Fibroblast of pulmonary artery (primary cell): ENCODE data around the gene CTU2.
A peak's percentile ranks its signal among the peaks of the same experiment; 100 is the strongest.

Experiments
- DNase-seq: peaks from one replicate; pipeline ENCODE4 v3.0.0-alpha.2; 2010; ENCODE audit warnings: low read depth
- H3K4me3 ChIP-seq: replicated peaks from 2 replicates; pipeline ENCODE4 v1.5.1; 2011; ENCODE audit warnings: low read depth, mild to moderate bottlenecking, control low read depth, low read length, moderate library complexity
- CTCF ChIP-seq: IDR thresholded peaks from 2 replicates; pipeline ENCODE4 v1.5.1; 2011; ENCODE audit warnings: mild to moderate bottlenecking, control low read depth, low read length, inconsistent platforms; ENCODE audit errors: missing control alignments

Gene CTU2

DNA sequence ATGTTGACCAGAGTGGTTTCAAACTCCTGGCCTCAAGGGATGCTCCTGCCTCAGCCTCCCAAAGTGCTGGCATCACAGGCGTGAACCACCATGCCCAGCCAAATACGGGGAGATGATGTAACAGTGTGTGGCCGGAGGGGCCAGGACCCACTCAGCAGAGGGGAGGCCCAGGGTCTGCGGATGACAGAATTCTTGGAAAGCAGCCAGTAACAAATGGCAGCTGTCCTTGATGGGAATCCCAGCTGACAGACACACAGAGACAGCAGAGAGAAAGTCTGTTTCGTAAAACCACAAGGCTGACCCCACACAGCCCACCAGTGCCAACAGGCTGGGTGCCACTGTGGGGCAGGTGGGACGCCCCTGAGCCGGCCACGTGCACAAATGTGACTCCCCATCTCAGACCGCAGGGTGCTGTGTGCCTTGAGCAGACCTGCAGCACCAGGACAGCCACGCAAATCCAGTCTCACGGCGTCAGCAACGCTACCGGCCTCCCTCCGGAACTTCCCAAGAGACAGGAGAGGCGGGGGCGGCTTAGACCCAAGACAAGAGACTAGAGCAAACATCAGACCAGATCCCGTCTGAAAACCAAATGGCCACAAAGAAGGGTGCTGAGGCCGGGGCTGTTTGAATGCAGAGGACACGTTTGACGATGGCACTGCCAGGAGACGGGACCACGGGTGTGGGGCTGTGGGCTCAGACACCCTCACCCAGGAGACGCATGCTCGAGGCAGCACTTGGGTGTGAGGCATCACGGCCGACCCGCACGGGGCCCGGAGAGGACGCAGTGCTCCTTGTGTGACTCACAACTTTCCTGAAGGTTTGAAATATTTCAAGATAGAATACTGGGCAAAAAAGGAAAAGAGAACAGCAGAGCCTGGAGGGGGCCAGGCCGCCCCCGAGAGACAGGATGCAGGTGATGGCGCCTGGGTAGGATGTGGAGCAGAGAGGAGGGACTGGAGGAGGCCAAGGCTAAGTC, 24.6 kb downstream of the CTU2 start:
- DNase-seq, result peak; percentile 19

GRCh38 chr16:88731699-88732098, 25.4 kb downstream of the CTU2 start:
- H3K4me3 ChIP-seq, result no peak overlapping the region
- no peak for DNase-seq
- no peak for TF ChIP-seq CTCF

More for the DNA sequence above, 24.6 kb downstream of the CTU2 start:
- H3K4me3 ChIP-seq, result no peak overlapping the region
- TF ChIP-seq CTCF, result no peak

DNA sequence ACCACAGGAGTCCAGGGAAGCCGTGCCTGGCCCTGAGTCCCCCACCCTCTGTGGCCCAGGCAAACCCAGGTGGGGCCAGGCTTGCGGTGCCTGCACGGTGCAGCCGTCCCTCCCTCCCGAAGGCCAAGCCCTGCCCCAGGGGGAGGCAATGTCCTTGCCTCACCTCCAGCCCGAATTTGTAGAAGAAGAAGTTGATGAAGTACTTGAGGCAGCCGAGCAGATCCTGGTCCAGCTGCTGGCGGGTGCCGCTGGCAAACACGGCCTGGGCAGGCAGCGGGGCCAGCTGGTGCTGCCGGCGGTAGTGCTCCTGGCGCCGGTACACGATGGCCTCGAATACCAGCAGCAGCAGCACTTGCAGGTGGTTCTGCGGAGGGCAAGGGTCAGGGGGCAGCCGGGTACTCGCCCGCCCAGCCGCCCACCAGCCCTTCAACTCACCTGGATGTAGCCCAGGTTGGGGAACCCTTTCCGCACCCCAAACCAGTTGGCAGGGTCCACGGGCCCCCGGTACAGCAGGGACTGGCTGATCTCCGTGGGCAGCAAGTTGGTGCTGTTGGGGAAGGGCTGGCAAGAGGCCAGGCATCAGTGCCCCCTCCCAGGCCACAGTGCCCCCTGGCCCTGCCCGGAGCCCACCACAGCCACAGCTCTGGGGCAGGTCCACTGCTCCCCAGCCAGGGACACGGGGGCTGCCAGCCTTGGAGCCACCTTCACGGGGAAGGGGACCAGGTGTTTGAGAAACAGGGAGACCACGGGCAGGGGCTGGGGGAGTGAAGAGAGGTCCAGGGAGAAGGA, 26.1 kb downstream of the CTU2 start:
- DNase-seq, result no peak
- no peak overlapping the region for H3K4me3 ChIP-seq
- no peak for TF ChIP-seq CTCF

- H3K4me3 ChIP-seq, result no peak overlapping the region
- TF ChIP-seq CTCF, result no peak
- DNase-seq, result no peak
Measured at GRCh38 chr16:88732961-88733294, 26.6 kb downstream of the CTU2 start.

DNA sequence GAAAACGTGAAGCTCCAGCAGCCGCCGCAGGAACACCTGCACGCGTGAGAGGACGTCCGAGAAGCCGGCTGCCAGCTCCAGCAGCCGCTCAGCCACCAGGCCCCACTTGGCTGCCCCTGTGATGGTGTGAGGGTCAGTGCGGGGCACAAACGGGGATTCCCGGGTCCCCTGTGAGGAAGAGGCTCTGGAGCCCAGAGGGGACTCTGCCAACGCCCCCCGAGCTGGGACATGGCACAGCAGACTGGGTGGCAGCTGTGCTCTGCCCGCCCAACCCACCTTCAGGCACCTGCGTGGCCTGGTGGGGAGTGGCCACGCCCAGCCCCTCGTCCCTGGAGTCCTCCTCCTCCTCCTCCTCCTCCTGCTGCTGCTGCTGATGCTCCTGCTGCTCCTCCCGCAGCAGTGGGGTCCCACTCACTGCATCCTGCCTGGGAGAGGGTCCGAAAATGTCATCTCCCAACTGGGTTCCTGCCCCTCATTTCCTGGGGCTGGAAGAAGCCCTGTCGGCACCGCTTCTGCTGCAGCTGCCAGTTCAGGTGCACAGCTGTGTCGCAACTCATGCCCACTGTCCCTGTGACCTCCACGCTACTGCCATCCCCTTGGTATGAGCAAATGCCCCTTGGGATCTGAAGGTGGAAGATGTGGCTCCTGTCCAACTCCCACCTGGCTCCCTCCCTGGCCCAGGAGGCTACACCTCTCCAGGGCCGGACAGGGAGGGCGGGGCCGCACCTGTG, 27.5 kb downstream of the CTU2 start:
- TF ChIP-seq CTCF, result no peak
- H3K4me3 ChIP-seq, result no peak overlapping the region
- DNase-seq, result no peak

- no peak for DNase-seq
- no peak overlapping the region for H3K4me3 ChIP-seq
- TF ChIP-seq CTCF, result no peak
Measured at GRCh38 chr16:88734361-88734728, 28.0 kb downstream of the CTU2 start.
